Breast epithelium (tissue), 4 donors: ENCODE data around the gene NUAK1. TPM values are rescaled to one million over a fixed set of nuclear protein-coding genes. Genes with fewer than 3 reads are reported as not detected.

Experiments used
- DNase-seq, 2 donors: peaks; one replicate each; pipeline ENCODE4 v3.0.0-alpha.2; 2019; ENCODE audit warnings: low spot score in 2 of 2
- H3K27ac ChIP-seq, 2 donors: fragments of 200-600 bp; sonication (generic) in 1 of 2; one replicate each; pipeline ENCODE4 v1.5.1; 2016 to 2019; ENCODE audit warnings: mild to moderate bottlenecking in 1 of 2
- H3K27me3 ChIP-seq, 2 donors: fragments of 200-600 bp; sonication (generic) in 1 of 2; one replicate each; pipeline versions ENCODE4 v1.5.1 to v1.6.0; 2017 to 2019; ENCODE audit warnings: control low read depth in 1 of 2, mild to moderate bottlenecking in 1 of 2
- H3K36me3 ChIP-seq: fragments of 200-600 bp; one replicate; pipeline ENCODE4 v1.5.1; 2019
- H3K4me1 ChIP-seq, 2 donors: fragments of 200-600 bp; sonication (generic); one replicate each; pipeline ENCODE4 v1.5.1; 2016 to 2019; ENCODE audit warnings: control low read depth in 1 of 2
- H3K4me3 ChIP-seq, 3 donors: fragments of 200-600 bp; sonication (generic); 1 replicate in 2 of 3; 2 replicates in 1 of 3; pipeline ENCODE4 v1.5.1; 2016 to 2019; ENCODE audit warnings: mild to moderate bottlenecking in 3 of 3, moderate library complexity in 2 of 3
- H3K9me3 ChIP-seq, 2 donors: fragments of 200-600 bp; sonication (generic) in 1 of 2; one replicate each; pipeline ENCODE4 v1.5.1; 2016 to 2019; ENCODE audit warnings: control low read depth in 1 of 2
- POLR2A ChIP-seq: fragments of 450-650 bp; IDR thresholded peaks from one replicate; pipeline ENCODE4 v1.6.1; 2016; ENCODE audit warnings: antibody characterized with exemption, mild to moderate bottlenecking, moderate library complexity
- POLR2AphosphoS5 ChIP-seq, 3 donors: sonication (generic); formaldehyde crosslinking; IDR thresholded peaks; one replicate each; pipeline ENCODE4 v1.6.1; 2017; ENCODE audit warnings: antibody characterized with exemption in 3 of 3
- intact Hi-C: fragments of 100-400 bp; cut with DNase I; formaldehyde crosslinking; loops from one replicate; pipeline ENCODE4 v1.15.1; 2023; ENCODE audit warnings: low total_unique reads
- total RNA-seq, 3 donors: library from RNA; depleted of rRNA; stranded (reverse); fragments of >200 nt; gene quantifications; one replicate each; pipeline ENCODE4 v1.1.0, GENCODE V29; 2016
- TF ChIP-seq, protein P1 (sequence below), 3 donors: fragments of 450-650 bp; IDR thresholded peaks; one replicate each; pipeline ENCODE4 v1.5.1; 2016 to 2017; ENCODE audit warnings: antibody characterized with exemption in 3 of 3, mild to moderate bottlenecking in 3 of 3, moderate library complexity in 3 of 3

The NUAK1 gene
- total RNA-seq, 3 donors from 2014 or later: 6.0 to 20.2 (median 13.1) TPM

DNA sequence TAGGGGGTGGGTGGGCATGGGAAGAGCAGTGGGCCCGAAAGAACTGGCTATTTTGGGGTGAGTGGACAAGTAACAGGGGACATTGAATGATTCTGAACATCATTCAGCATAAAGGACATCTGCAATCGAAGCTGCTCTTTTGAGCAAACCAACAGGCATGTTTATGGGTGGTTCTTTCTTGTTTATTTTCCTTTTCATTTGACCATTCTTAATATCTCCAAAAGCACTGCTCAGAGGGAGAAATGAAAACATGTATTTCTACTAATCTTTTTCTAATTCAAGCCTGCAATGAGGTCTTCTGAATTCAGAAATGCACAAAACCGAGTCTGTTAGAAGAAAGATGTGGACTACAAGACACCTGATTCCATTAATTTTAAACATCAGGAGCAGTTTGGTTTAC, 54.0 kb downstream of the NUAK1 start:
- intact Hi-C loops: loop anchor here (5.0 kb wide), 1 partner anchor 258 kb away; no protein-coding TSS in a partner anchor
- no peak for DNase-seq

DNA sequence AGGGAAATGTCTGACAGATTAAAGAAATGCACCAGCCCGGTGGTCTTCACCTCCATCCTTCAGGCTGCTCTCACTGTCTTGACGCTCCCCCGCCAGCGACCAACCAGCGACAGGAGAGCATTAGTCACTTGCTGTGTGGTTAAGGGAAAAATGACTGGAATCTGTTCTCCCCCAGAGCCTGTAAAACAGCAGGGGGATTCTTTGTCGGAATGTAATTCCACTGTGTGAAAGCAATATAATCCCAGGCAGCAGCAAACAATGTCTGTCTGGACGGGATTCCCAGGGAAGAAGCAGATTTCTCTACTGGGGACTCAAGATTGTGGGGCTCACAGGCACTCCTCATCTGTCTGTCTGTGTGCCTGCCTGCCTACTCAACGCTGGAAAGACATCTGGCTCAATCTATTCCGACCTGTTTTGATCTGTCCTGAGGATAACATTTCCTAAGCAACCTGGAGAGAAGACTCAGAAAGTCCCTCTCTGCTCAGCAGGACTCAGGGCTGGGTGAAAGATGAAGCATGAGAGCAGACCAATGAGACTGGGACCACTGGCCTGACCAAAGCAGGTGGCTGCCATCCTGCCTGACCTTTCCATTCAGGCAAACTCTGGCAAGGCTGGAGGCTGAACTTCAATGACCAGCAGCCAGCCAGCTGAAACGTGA, 54.6 kb downstream of the NUAK1 start:
- H3K36me3 ChIP-seq: no peaks in the 10 kb centered on the region

More for the DNA sequence above, 54.0 kb downstream of the NUAK1 start:
- H3K9me3 ChIP-seq: no peaks in the 10 kb centered on the region
- H3K36me3 ChIP-seq: no peaks in the 10 kb centered on the region
- peak overlapping the region; percentile 34 to 54 for H3K27ac ChIP-seq
- H3K4me3 ChIP-seq: no peak overlapping the region
- no peaks in the 10 kb centered on the region for H3K27me3 ChIP-seq
- TF ChIP-seq POLR2AphosphoS5 (IDR thresholded peaks at IDR 0.05) (no peak), POLR2A (no peak)
- TF ChIP-seq, protein P1, sequence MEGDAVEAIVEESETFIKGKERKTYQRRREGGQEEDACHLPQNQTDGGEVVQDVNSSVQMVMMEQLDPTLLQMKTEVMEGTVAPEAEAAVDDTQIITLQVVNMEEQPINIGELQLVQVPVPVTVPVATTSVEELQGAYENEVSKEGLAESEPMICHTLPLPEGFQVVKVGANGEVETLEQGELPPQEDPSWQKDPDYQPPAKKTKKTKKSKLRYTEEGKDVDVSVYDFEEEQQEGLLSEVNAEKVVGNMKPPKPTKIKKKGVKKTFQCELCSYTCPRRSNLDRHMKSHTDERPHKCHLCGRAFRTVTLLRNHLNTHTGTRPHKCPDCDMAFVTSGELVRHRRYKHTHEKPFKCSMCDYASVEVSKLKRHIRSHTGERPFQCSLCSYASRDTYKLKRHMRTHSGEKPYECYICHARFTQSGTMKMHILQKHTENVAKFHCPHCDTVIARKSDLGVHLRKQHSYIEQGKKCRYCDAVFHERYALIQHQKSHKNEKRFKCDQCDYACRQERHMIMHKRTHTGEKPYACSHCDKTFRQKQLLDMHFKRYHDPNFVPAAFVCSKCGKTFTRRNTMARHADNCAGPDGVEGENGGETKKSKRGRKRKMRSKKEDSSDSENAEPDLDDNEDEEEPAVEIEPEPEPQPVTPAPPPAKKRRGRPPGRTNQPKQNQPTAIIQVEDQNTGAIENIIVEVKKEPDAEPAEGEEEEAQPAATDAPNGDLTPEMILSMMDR (IDR thresholded peaks at IDR 0.05): no peak
- H3K4me1 ChIP-seq: peaks cover 4 to 6% of the 10 kb centered on the region in 2 donors

DNA sequence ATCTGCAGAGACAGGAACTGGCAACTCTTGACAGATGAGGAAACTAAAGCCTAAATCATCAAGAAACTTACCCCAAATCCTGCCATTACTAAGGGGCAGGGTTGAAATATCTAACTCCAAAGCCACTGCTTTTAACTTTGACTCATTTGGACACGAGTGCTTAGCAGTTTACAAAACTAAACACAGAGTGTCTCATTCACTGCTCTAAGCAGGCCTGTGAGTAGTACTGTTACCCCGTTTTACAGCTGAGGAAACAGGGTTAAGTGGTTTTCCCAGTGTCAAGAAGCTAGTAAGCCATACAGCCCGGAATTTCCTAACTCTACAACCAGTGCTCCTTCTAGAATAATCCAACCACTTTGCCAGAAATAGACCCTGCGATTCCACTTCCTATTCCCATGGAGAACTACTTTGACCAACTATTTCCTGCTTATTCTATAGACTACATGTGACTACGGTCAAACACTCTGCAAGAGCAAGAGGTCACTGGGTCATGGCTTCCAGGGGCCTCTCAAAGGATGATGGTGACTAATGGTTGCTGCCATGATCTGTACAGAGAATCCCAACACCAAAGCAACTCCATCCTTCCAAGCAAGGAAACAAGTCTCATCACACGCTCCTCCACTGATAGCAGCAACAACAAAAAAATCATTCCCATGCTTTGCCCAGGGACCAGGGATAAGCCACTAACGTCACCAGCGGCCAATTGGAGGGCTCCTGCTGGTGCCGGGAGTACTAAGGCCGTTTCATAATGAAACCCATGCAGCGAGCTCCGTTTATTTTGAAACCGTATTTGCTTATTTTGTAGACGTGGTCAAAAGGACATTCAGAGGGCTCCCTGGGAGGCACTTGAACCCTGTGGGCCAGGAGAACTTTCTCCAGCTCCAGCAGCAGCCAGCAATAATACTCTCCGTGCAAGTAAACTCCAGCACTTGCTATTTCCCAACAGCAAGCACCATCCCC, 56.3 kb downstream of the NUAK1 start:
- Histone ChIP-seq H3K4me1 (peaks cover 0 to 4% of the 10 kb centered on the region in 2 donors), H3K4me3 (no peak overlapping the region), H3K9me3 (no peaks in the 10 kb centered on the region), H3K27ac (no peak overlapping the region), H3K36me3 (no peaks in the 10 kb centered on the region), H3K27me3 (no peaks in the 10 kb centered on the region)
- intact Hi-C loops: no loop called here
- TF ChIP-seq, protein P1 (IDR thresholded peaks at IDR 0.05): no peak
- no peak for TF ChIP-seq POLR2AphosphoS5 (IDR thresholded peaks at IDR 0.05)
- no peak for TF ChIP-seq POLR2A
- no peak for DNase-seq

More for the DNA sequence above, 54.6 kb downstream of the NUAK1 start:
- TF ChIP-seq, protein P1 (IDR thresholded peaks at IDR 0.05): no peak
- no peak for TF ChIP-seq POLR2AphosphoS5 (IDR thresholded peaks at IDR 0.05)
- no peak for TF ChIP-seq POLR2A
- intact Hi-C loops: no loop called here
- H3K27me3 ChIP-seq: no peaks in the 10 kb centered on the region
- no peak overlapping the region for H3K4me3 ChIP-seq
- H3K4me1 ChIP-seq: peaks cover 4% of the 10 kb centered on the region in 2 donors
- H3K9me3 ChIP-seq: no peaks in the 10 kb centered on the region
- no peak for DNase-seq
- peak overlapping the region; percentile 34 to 54 for H3K27ac ChIP-seq

DNA sequence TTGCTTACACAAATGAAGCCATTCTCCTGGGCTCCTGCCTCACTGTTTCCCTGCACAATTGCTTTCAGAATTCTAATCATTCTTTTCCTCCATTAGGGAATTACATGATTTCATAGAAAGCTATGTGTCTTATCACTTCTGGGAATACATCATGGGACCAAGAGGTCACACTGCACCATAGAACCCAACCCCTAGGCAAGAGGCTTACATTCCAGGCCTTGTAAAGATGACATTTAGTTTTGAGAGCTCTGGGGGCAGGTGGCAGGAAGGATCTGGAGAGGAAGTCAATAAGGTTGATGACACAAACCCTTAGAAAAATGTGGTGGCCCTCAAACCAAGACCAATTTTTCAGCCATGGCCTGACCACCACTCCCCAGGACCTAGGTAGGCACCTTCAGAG, 57.1 kb downstream of the NUAK1 start:
- Histone ChIP-seq H3K27me3 (no peaks in the 10 kb centered on the region), H3K4me1 (peaks cover 0 to 4% of the 10 kb centered on the region in 2 donors), H3K27ac (peak overlapping the region in 1 of 2 donors; percentile 32), H3K36me3 (no peaks in the 10 kb centered on the region), H3K9me3 (no peaks in the 10 kb centered on the region), H3K4me3 (no peak overlapping the region)
- DNase-seq: no peak
- intact Hi-C loops: no loop called here
- no peak for TF ChIP-seq POLR2A
- no peak for TF ChIP-seq POLR2AphosphoS5 (IDR thresholded peaks at IDR 0.05)
- TF ChIP-seq, protein P1 (IDR thresholded peaks at IDR 0.05): no peak
